ENCODE results near the gene CDH3.

DNA sequence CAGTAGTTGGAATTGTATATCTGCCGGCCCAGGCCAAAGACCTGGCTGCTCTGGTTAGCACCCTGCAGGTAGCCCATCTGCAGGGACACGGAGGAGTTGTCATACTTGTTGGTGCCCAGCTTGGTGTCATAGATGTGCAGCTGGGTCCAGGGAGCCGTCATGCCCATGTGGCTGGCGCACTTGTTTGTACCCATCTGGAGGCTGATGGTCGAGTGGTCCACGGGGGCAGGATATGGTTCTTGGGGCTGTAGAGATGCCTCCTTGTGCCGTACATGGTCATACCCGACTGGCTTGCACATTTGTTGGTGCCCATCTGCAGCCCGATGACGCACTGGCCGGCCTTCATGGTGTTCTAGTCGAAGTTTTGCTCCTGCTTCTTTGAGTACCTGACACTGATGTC lies 6.0 kb downstream of the CDH3 start:
- TF ChIP-seq EP300 (IDR thresholded peaks at IDR 0.05): no peak
- TF ChIP-seq, protein P1, sequence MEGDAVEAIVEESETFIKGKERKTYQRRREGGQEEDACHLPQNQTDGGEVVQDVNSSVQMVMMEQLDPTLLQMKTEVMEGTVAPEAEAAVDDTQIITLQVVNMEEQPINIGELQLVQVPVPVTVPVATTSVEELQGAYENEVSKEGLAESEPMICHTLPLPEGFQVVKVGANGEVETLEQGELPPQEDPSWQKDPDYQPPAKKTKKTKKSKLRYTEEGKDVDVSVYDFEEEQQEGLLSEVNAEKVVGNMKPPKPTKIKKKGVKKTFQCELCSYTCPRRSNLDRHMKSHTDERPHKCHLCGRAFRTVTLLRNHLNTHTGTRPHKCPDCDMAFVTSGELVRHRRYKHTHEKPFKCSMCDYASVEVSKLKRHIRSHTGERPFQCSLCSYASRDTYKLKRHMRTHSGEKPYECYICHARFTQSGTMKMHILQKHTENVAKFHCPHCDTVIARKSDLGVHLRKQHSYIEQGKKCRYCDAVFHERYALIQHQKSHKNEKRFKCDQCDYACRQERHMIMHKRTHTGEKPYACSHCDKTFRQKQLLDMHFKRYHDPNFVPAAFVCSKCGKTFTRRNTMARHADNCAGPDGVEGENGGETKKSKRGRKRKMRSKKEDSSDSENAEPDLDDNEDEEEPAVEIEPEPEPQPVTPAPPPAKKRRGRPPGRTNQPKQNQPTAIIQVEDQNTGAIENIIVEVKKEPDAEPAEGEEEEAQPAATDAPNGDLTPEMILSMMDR (IDR thresholded peaks at IDR 0.05): no peak

Measured in stomach (tissue), 4 donors.